Measurements from ENCODE around the gene IDUA.

DNA sequence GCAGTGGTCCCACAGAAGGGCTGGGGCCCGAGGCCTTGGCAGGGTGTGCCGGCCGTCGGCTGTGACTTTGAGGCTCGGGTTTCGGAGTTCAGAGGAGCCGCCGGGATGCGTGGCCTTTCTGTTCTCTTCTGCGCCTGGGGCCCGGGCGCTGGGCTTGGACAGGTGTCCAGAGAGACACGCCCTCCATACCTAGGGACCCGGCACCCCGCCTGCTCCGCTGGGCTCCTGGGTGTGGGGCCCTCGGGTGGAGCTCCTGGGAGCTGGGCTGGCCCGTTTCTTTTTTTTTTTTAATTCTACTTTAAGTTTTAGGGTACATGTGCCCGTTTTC, 35.9 kb downstream of the IDUA start:
- TF ChIP-seq CEBPB (IDR thresholded peaks at IDR 0.05; ENCODE audit: low read depth, low read length) (no peak), POLR2A (IDR thresholded peaks at IDR 0.05; ENCODE audit: low read depth, low read length) (no peak), CTCF (conservative IDR thresholded peaks at IDR 0.05; ENCODE audit: low read depth, low read length) (no peak), ELK1 (IDR thresholded peaks at IDR 0.05; ENCODE audit: borderline replicate concordance, low read depth, low read length) (no peak), MAZ (IDR thresholded peaks at IDR 0.05; ENCODE audit: borderline replicate concordance, low read depth, low read length) (no peak), MAFK (IDR thresholded peaks at IDR 0.05; ENCODE audit: low read depth, low read length) (no peak), RFX5 (IDR thresholded peaks at IDR 0.05; ENCODE audit: low read depth, low read length) (no peak), CHD1 (IDR thresholded peaks at IDR 0.05; ENCODE audit: low read depth, low read length) (no peak)
